Chondrocyte (in vitro differentiated cells): ENCODE results near the gene SYNRG. TPM values are rescaled to one million over a fixed set of nuclear protein-coding genes. Genes with fewer than 3 reads are reported as not detected.

ENCODE experiments used
- DNase-seq: peaks from one replicate; pipeline ENCODE4 v3.0.0; 2021; ENCODE audit warnings: mixed read lengths, low spot score
- H3K27ac Mint-ChIP-seq: one replicate; pipeline ENCODE4 v1.8.0; 2021; ENCODE audit warnings: mild to moderate bottlenecking, moderate library complexity, mixed read lengths; ENCODE audit not compliant: unreplicated experiment
- H3K27me3 Mint-ChIP-seq: 2 replicates; pipeline ENCODE4 v1.8.0; 2021; ENCODE audit warnings: low read depth, mixed read lengths
- H3K36me3 Mint-ChIP-seq: 2 replicates; pipeline ENCODE4 v1.8.0; 2021; ENCODE audit warnings: low read depth, mixed read lengths
- H3K4me1 Mint-ChIP-seq: 2 replicates; pipeline ENCODE4 v1.8.0; 2021; ENCODE audit warnings: low read depth, mild to moderate bottlenecking, mixed read lengths
- H3K4me3 Mint-ChIP-seq: one replicate; pipeline ENCODE4 v1.8.0; 2021; ENCODE audit warnings: mild to moderate bottlenecking, moderate library complexity, mixed read lengths; ENCODE audit not compliant: unreplicated experiment
- H3K9me3 Mint-ChIP-seq: 2 replicates; pipeline ENCODE4 v1.8.0; 2021; ENCODE audit warnings: low read depth, mixed read lengths
- CTCF ChIP-seq: fragments of 200-600 bp; sonication (generic); IDR thresholded peaks from 2 replicates; pipeline ENCODE4 v1.5.0; 2021; ENCODE audit warnings: antibody characterized with exemption, mild to moderate bottlenecking, moderate library complexity
- total RNA-seq: library from RNA; stranded (reverse); gene quantifications from 3 replicates; pipeline ENCODE4 v1.2.1, GENCODE V29; 2021

SYNRG gene
- total RNA-seq, 1 donor from 2014 or later, result 35.1 TPM

DNA sequence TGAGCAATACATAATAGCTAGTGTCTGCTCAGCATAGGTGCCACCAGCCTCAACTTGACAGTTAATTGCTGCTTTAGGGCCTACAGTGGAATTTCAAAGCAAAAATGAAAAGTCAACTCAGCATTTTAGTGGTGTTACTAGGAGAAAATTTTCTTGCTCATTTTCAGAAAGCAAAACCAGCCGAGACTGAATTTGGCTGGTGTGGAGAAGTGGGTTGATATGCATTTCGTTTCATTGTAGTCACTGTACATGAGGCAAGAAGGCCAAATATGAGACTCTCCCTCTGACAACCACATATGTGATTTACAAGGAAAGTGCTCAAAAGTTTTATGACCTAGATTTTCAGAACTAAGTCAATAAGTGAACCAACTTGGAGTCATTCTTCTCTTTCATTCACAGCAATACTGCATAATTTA, 65.6 kb downstream of the SYNRG start:
- H3K27ac Mint-ChIP-seq, result no peak overlapping the region

DNA sequence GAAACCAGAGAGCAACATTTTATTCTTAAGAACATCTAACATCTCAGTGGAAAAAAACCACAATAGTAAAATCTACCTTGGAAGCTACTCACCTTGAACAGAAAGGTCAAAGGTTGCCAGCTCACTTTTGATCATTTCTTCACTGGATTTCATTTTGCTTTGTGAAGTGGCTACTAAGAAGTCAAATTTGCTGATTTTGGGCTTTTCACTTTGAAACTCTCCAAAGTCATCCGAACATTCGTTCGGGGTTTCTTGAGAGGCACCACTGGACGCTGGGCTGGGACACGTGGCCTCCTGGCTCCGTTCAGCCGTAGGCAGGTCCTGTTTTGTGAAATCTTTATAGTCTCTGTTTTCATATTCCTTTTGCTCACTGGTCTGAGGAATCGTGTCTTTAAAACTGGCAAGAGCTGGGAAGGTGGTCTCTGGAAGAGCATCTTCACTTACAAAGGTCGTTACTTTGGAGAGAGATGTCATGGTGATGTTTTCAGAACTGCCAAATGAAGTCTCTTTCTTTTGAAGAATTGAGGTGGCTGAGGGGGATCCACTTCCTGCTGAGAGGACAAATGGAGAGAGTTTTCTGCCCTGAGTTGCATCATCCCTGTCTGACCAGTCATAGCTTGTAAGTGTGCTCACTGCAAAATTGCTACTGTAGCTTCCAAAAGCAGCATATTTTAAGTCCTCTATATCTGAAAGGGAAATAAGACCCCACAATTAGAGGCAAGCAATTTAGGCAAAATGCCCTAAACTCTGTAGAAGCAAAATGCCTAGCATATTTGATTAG, 67.1 kb downstream of the SYNRG start:
- H3K36me3 Mint-ChIP-seq, result peaks cover 34% of the 10 kb centered on the region
- no peak for TF ChIP-seq CTCF
- no peak overlapping the region for H3K4me3 Mint-ChIP-seq
- peak overlapping the region; percentile 95 for H3K27ac Mint-ChIP-seq
- no peaks in the 10 kb centered on the region for H3K27me3 Mint-ChIP-seq
- no peaks in the 10 kb centered on the region for H3K9me3 Mint-ChIP-seq
- H3K4me1 Mint-ChIP-seq, result peaks cover 27% of the 10 kb centered on the region
- no peak for DNase-seq

More for the DNA sequence above, 65.6 kb downstream of the SYNRG start:
- Mint-ChIP-seq H3K36me3 (peaks cover 22% of the 10 kb centered on the region), H3K27me3 (no peaks in the 10 kb centered on the region), H3K4me1 (peaks cover 41% of the 10 kb centered on the region), H3K4me3 (no peak overlapping the region), H3K9me3 (no peaks in the 10 kb centered on the region)
- no peak for TF ChIP-seq CTCF
- no peak for DNase-seq

- Mint-ChIP-seq H3K27ac (no peak overlapping the region), H3K4me3 (no peak overlapping the region), H3K9me3 (no peaks in the 10 kb centered on the region), H3K27me3 (no peaks in the 10 kb centered on the region), H3K36me3 (peaks cover 40% of the 10 kb centered on the region), H3K4me1 (peaks cover 15% of the 10 kb centered on the region)
- TF ChIP-seq CTCF, result no peak
- no peak for DNase-seq
These were observed 70.1 kb downstream of the SYNRG start for GRCh38 chr17:37538981-37539659.

DNA sequence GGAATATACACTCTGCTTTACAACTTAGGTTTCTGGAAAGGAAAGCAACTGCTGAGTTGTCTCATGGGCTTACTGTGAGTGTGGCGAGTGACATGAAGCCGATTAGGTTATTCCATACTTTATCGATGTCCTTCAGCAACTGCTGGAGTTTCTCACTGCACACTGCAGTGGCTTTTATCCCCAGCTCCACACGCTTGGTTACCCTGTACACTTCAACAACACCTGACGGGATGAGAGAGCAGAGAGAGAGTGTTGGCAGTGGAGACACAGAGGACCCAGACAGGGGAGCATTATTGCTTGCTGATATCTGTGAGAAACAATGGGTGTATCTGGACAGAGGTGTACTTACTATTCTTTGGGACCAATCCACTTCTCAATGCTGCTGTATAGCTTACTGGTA, 73.3 kb downstream of the SYNRG start:
- H3K4me3 Mint-ChIP-seq, result no peak overlapping the region
- H3K27me3 Mint-ChIP-seq, result no peaks in the 10 kb centered on the region
- no peak for DNase-seq
- no peak overlapping the region for H3K27ac Mint-ChIP-seq
- peaks cover 38% of the 10 kb centered on the region for H3K36me3 Mint-ChIP-seq
- no peaks in the 10 kb centered on the region for H3K9me3 Mint-ChIP-seq
- no peak for TF ChIP-seq CTCF
- H3K4me1 Mint-ChIP-seq, result no peaks in the 10 kb centered on the region

DNA sequence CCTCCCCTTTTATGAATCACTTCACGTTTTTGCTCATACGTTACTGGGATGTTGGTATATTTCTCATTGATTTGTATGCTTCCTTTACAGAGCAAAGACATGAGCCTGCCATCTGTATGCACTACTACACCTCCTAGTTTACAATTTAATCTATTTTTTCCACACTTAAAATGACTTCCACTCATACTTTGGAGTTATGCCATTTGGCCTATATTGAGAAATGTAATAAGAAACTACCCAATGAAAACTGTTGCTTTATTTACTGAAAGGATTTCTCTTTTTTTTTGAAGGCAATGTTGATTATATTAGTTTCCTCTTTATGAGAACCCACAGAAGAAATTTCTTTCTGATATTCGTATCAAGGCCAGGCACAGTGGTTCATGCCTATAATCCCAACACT, 76.5 kb downstream of the SYNRG start:
- H3K36me3 Mint-ChIP-seq, result peaks cover 19% of the 10 kb centered on the region
- no peak for TF ChIP-seq CTCF
- H3K4me1 Mint-ChIP-seq, result no peaks in the 10 kb centered on the region
- H3K27me3 Mint-ChIP-seq, result no peaks in the 10 kb centered on the region
- DNase-seq, result no peak
- H3K9me3 Mint-ChIP-seq, result no peaks in the 10 kb centered on the region
- no peak overlapping the region for H3K4me3 Mint-ChIP-seq
- no peak overlapping the region for H3K27ac Mint-ChIP-seq
